SK-N-MC (cell line): Measurements from ENCODE around the gene TNFRSF1A.

Source experiments
- EZH2 ChIP-seq: fragments of 200-600 bp; sonication (generic); IDR thresholded peaks from one replicate; pipeline ENCODE4 v1.6.1; 2017; ENCODE audit warnings: antibody characterized with exemption
- POLR2AphosphoS5 ChIP-seq: IDR thresholded peaks from 2 replicates; pipeline ENCODE4 v1.6.1; 2012; ENCODE audit warnings: mild to moderate bottlenecking, low read depth, low read length, borderline replicate concordance

- no peak for TF ChIP-seq POLR2AphosphoS5
- no peak for TF ChIP-seq EZH2
Measured at GRCh38 chr12:6346235-6346832, 4.5 kb upstream of the TNFRSF1A start.
